A549 (cell line): ENCODE results near the gene ACOX1. TPM values are rescaled to one million over a fixed set of nuclear protein-coding genes. Genes with fewer than 3 reads are reported as not detected.

Source experiments
- ATAC-seq, 2 experiments: fragments of 200-7000 bp in 1 of 2; fragments of >200 bp in 1 of 2; cut with Nextera tagmentation in 1 of 2; cut with Tn5 transposase in 1 of 2; 3 replicates each; pipeline versions ENCODE4 v1.8.0 to v1.9.1; 2018 to 2020; ENCODE audit warnings: mild to moderate bottlenecking in 1 of 2, moderate library complexity in 1 of 2
- CTCF ChIA-PET: fragments of 300-600 bp; sonication (Branson Sonifier 250); formaldehyde crosslinking; extraction: SDS; loops from one replicate; lab custom pipeline; 2021; ENCODE audit warnings: antibody characterized with exemption, inconsistent platforms; lab: Yijun Ruan, JAX
- POLR2A ChIA-PET: fragments of 350-600 bp; formaldehyde crosslinking; extraction: SDS; loops from one replicate; lab custom pipeline; 2021; ENCODE audit warnings: antibody characterized with exemption, inconsistent platforms; lab: Yijun Ruan, JAX
- DNase-seq, 2 experiments: peaks; one replicate each; pipeline versions ENCODE4 v3.0.0 to v3.0.0-alpha.2; 2011 to 2016; ENCODE audit warnings: low read depth in 1 of 2, low spot score in 1 of 2
- FAIRE-seq: peaks from 2 replicates; lab custom pipeline; 2011; peaks lifted over from hg19 to GRCh38; lab: Jason Lieb, UNC
- H3K27ac ChIP-seq, 2 experiments: fragments of >200 bp; sonication (Bioruptor Twin); formaldehyde crosslinking; 3 replicates each; pipeline ENCODE4 v1.5.1; 2016 to 2017
- H3K4me1 ChIP-seq: fragments of >200 bp; sonication (Bioruptor Twin); formaldehyde crosslinking; 3 replicates; pipeline ENCODE4 v1.6.1; 2016
- H3K4me2 ChIP-seq: fragments of >200 bp; sonication (Bioruptor Twin); formaldehyde crosslinking; 3 replicates; pipeline ENCODE4 v1.6.1; 2016
- H3K4me3 ChIP-seq: fragments of >200 bp; sonication (Bioruptor Twin); formaldehyde crosslinking; 3 replicates; pipeline ENCODE4 v1.5.1; 2016
- H3K9me3 ChIP-seq: fragments of >200 bp; sonication (Bioruptor Twin); formaldehyde crosslinking; 3 replicates; pipeline ENCODE4 v1.6.1; 2016
- CBX2 ChIP-seq: fragments of 200-600 bp; sonication (generic); IDR thresholded peaks from 2 replicates; pipeline ENCODE4 v1.6.1; 2016; ENCODE audit warnings: low read depth, mild to moderate bottlenecking, borderline replicate concordance
- CBX8 ChIP-seq: fragments of 200-600 bp; sonication (generic); IDR thresholded peaks from 2 replicates; pipeline ENCODE4 v1.6.1; 2016
- CHD4 ChIP-seq: fragments of 200-600 bp; sonication (generic); IDR thresholded peaks from 2 replicates; pipeline ENCODE4 v1.6.1; 2016; ENCODE audit warnings: antibody characterized with exemption, mild to moderate bottlenecking, borderline replicate concordance
- EP300 ChIP-seq, 2 experiments: fragments of >200 bp; sonication (Bioruptor Twin); formaldehyde crosslinking; IDR thresholded peaks; 2 replicates in 1 of 2; 3 replicates in 1 of 2; pipeline ENCODE4 v1.6.1; 2016 to 2017
- FOSL2 ChIP-seq, 2 experiments: fragments of 450-650 bp in 1 of 2; fragments of >200 bp in 1 of 2; sonication (Bioruptor Twin) in 1 of 2; formaldehyde crosslinking; IDR thresholded peaks; 2 replicates each; pipeline versions ENCODE4 v1.5.0 to v1.6.1; 2016 to 2020; ENCODE audit warnings: mild to moderate bottlenecking in 1 of 2, moderate library complexity in 1 of 2
- FOXS1 ChIP-seq: fragments of 250-450 bp; sonication (Bioruptor Pico); IDR thresholded peaks from 2 replicates; pipeline ENCODE4 v1.5.0; 2020; ENCODE audit warnings: mild to moderate bottlenecking, moderate library complexity
- HDAC2 ChIP-seq: fragments of 200-600 bp; sonication (generic); IDR thresholded peaks from 2 replicates; pipeline ENCODE4 v1.6.1; 2016
- HOXB5 ChIP-seq: fragments of 250-450 bp; sonication (Bioruptor Pico); IDR thresholded peaks from 2 replicates; pipeline ENCODE4 v1.5.0; 2020; ENCODE audit warnings: mild to moderate bottlenecking, moderate library complexity
- JUN ChIP-seq, 2 experiments: fragments of >200 bp; sonication (Bioruptor Twin); formaldehyde crosslinking; IDR thresholded peaks; 2 replicates in 1 of 2; 3 replicates in 1 of 2; pipeline ENCODE4 v1.6.1; 2016 to 2017
- KDM1A ChIP-seq: fragments of 200-600 bp; sonication (generic); IDR thresholded peaks from 2 replicates; pipeline ENCODE4 v1.6.1; 2016; ENCODE audit warnings: low read depth, mild to moderate bottlenecking
- NFE2L2 ChIP-seq: fragments of 150-350 bp; conservative IDR thresholded peaks from 2 replicates; pipeline ENCODE4 v1.6.1; 2014; ENCODE audit warnings: low read length
- PHF8 ChIP-seq: fragments of 200-600 bp; sonication (generic); IDR thresholded peaks from 2 replicates; pipeline ENCODE4 v1.6.1; 2016; ENCODE audit warnings: low read depth, mild to moderate bottlenecking, antibody characterized with exemption, moderate library complexity, borderline replicate concordance
- POLR2AphosphoS2 ChIP-seq: conservative IDR thresholded peaks from 2 replicates; pipeline ENCODE4 v1.6.1; 2012; ENCODE audit warnings: low read length, improper control_type of control experiment, inconsistent platforms
- RFX5 ChIP-seq: fragments of 450-650 bp; IDR thresholded peaks from 2 replicates; pipeline ENCODE4 v1.7.1; 2014; ENCODE audit warnings: antibody characterized with exemption, mild to moderate bottlenecking, moderate library complexity
- TFCP2L1 ChIP-seq: fragments of 250-450 bp; sonication (Bioruptor Pico); IDR thresholded peaks from 2 replicates; pipeline ENCODE4 v1.5.0; 2021; ENCODE audit warnings: mild to moderate bottlenecking
- TP53 ChIP-seq: fragments of 250-450 bp; sonication (Bioruptor Pico); IDR thresholded peaks from 2 replicates; pipeline ENCODE4 v1.5.0; 2021; ENCODE audit warnings: mild to moderate bottlenecking, moderate library complexity
- ZNF302 ChIP-seq: fragments of 250-450 bp; sonication (Bioruptor Pico); IDR thresholded peaks from 2 replicates; pipeline ENCODE4 v1.9.0; 2021; ENCODE audit warnings: inconsistent platforms, mild to moderate bottlenecking, moderate library complexity
- WGBS: methylation state at CpG from one replicate; pipeline ENCODE4 v1.1.6; 2017; ENCODE audit errors: missing lambda C conversion rate; 5-methylcytosine and 5-hydroxymethylcytosine counted together
- polyA plus RNA-seq, 4 experiments: library from polyadenylated mRNA; depleted of rRNA in 3 of 4; stranded (reverse); fragments of >200 nt; fragmentation: RNase III in 1 of 4; extraction: RNeasy Plus Mini Kit Qiagen cat#74134 plus additional on column Dnase treatment in 1 of 4; gene quantifications; 2 replicates in 3 of 4; 3 replicates in 1 of 4; pipeline ENCODE4 v1.2.3, GENCODE V29; 2011 to 2017
- TF ChIP-seq, protein P1 (sequence below): fragments of 450-650 bp; IDR thresholded peaks from 2 replicates; pipeline ENCODE4 v1.6.1; 2014; ENCODE audit warnings: antibody characterized with exemption
- TF ChIP-seq, protein P2 (sequence below): fragments of >200 bp; sonication (Bioruptor Twin); formaldehyde crosslinking; IDR thresholded peaks from 3 replicates; pipeline ENCODE4 v1.6.1; 2016
- TF ChIP-seq, protein P3 (sequence below): fragments of >200 bp; sonication (Bioruptor Twin); formaldehyde crosslinking; IDR thresholded peaks from 3 replicates; pipeline ENCODE4 v1.5.1; 2016
- TF ChIP-seq, protein P4 (sequence below): IDR thresholded peaks from 2 replicates; pipeline ENCODE4 v1.6.1; 2012

ACOX1 gene
- polyA plus RNA-seq, 2 of the 4 experiments (the other 2 are of a cell fraction), result 17.9 to 31.1 TPM

DNA sequence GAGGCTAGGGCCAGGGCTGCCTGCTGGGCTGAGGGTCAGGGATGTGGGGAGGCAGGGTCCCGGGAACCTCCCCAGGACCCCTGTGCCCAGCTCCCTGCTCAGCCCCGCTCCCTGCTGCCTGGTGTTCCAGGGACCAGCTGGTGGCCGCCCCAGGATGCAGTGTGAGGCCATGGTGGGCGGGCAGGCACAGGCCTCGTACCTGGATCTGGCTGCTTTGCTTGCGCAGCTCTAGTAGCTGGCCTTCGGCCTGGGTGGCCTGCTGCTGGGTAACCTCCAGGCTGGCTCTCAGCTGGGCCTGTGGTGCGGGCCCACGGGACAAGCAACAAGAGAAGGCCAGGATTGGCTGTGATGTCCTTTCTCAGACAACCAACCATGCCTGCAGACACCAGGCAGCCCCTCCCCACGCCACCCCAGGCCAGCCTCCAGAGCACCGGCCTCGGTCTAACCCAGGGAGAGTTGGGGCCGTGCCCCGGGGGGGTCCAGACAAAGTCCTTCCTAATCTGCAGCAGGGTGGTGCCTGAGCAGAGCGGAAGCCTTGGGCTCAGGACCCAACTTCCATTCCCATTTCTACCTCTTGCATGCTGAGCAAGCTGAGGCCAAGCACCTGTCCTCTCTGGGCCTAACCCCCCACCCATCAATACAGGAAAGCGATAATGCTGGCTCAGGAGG lies 86.3 kb downstream of the ACOX1 start:
- FAIRE-seq (no peak), DNase-seq (no peak), ATAC-seq (no peak)
- Histone ChIP-seq H3K4me1 (peaks cover 17% of the 10 kb centered on the region), H3K27ac (no peak overlapping the region), H3K4me3 (no peak overlapping the region), H3K4me2 (no peak overlapping the region), H3K9me3 (no peaks in the 10 kb centered on the region)
- TF ChIP-seq FOXS1 (CRISPR knock-in tag) (no peak), CBX2 (no peak), ZNF302 (CRISPR knock-in tag) (no peak), NFE2L2 (no peak), CHD4 (no peak), PHF8 (no peak), JUN (IDR thresholded peaks at IDR 0.05) (no peak), CBX8 (no peak), HOXB5 (CRISPR knock-in tag) (no peak), RFX5 (no peak), KDM1A (no peak), POLR2AphosphoS2 (no peak), FOSL2 (IDR thresholded peaks at IDR 0.05) (no peak), FOSL2 (CRISPR knock-in tag; IDR thresholded peaks at IDR 0.05) (no peak)
- TF ChIP-seq, protein P1, sequence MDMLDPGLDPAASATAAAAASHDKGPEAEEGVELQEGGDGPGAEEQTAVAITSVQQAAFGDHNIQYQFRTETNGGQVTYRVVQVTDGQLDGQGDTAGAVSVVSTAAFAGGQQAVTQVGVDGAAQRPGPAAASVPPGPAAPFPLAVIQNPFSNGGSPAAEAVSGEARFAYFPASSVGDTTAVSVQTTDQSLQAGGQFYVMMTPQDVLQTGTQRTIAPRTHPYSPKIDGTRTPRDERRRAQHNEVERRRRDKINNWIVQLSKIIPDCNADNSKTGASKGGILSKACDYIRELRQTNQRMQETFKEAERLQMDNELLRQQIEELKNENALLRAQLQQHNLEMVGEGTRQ, result no peak
- TF ChIP-seq, protein P2, sequence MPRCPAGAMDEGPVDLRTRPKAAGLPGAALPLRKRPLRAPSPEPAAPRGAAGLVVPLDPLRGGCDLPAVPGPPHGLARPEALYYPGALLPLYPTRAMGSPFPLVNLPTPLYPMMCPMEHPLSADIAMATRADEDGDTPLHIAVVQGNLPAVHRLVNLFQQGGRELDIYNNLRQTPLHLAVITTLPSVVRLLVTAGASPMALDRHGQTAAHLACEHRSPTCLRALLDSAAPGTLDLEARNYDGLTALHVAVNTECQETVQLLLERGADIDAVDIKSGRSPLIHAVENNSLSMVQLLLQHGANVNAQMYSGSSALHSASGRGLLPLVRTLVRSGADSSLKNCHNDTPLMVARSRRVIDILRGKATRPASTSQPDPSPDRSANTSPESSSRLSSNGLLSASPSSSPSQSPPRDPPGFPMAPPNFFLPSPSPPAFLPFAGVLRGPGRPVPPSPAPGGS, result no peak
- TF ChIP-seq, protein P3, sequence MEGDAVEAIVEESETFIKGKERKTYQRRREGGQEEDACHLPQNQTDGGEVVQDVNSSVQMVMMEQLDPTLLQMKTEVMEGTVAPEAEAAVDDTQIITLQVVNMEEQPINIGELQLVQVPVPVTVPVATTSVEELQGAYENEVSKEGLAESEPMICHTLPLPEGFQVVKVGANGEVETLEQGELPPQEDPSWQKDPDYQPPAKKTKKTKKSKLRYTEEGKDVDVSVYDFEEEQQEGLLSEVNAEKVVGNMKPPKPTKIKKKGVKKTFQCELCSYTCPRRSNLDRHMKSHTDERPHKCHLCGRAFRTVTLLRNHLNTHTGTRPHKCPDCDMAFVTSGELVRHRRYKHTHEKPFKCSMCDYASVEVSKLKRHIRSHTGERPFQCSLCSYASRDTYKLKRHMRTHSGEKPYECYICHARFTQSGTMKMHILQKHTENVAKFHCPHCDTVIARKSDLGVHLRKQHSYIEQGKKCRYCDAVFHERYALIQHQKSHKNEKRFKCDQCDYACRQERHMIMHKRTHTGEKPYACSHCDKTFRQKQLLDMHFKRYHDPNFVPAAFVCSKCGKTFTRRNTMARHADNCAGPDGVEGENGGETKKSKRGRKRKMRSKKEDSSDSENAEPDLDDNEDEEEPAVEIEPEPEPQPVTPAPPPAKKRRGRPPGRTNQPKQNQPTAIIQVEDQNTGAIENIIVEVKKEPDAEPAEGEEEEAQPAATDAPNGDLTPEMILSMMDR, result no peak
- TF ChIP-seq, protein P4, sequence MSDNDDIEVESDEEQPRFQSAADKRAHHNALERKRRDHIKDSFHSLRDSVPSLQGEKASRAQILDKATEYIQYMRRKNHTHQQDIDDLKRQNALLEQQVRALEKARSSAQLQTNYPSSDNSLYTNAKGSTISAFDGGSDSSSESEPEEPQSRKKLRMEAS, result no peak
- 85% methylated on average over 13 of the region's 16 CpGs for WGBS
- ChIA-PET CTCF (interaction anchor here (0.6 to 22.8 kb wide), 12 partner anchors 12 to 292 kb away, joined by 3 to 513 read pairs (median 6); partner anchors contain the start of genes GALK1, MRPL38, TRIM47 and WBP2), POLR2A (interaction anchor here (1.1 kb wide), 1 partner anchor 37 kb away, joined by 4 read pairs; the partner anchor contains the start of gene WBP2)

DNA sequence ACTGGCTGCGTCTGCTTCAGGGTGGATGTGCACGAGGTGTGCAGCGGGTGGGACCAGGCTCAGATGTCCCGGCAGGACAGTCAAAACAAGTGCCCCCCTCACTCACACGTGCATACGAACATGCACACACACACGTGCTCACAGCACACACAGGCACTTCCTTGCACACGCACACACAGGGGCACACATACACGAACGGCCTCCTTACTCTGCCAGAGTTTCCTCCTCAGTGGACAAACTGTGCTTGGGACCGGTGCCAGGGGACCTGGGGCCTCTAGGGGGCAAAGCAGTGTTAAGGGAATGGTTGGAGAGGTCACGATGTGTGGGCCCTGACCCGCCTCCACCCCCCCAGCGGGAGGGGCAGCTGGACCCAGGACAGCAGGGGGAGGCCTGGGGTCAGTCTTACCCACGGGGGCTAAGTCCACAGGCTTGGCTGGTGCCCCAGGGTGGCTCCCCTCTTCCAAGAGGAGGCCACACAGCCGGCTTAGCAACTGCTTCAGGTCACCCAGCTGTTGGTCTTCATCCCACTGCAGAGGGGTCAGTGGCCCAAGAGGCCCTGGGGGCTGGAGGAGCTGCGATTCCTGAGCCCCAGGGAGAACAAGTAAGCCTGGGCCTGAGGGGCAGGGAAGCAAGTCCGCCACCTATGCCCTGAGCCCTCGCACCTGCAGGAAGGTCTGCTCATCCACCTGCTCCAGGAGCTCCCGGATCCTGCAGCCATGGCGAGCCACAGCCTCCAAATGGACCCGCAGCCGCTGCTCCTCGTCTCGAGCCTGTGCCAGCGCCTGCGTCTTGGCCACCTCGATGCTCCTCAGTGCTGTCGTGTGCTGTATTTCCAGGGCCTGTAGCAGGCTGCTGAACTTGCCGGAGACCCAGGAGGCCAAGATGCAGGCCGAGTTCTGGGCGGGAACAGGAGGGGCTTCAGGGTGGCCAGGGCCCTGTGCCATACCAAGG lies 87.1 kb downstream of the ACOX1 start:
- POLR2A ChIA-PET, result no interaction called here
- H3K4me3 ChIP-seq, result no peak overlapping the region
- no peak for FAIRE-seq
- no peak overlapping the region for H3K27ac ChIP-seq
- 89% methylated on average over 30 of the region's 32 CpGs for WGBS
- TF ChIP-seq JUN (IDR thresholded peaks at IDR 0.05), result no peak
- no peak for TF ChIP-seq PHF8
- no peak for TF ChIP-seq HDAC2
- no peak for TF ChIP-seq TFCP2L1 (CRISPR knock-in tag)
- TF ChIP-seq EP300 (IDR thresholded peaks at IDR 0.05), result no peak
- TF ChIP-seq TP53 (CRISPR knock-in tag), result no peak
- DNase-seq, result no peak
- no peaks in the 10 kb centered on the region for H3K9me3 ChIP-seq
- CTCF ChIA-PET, result interaction anchor here (0.6 to 22.8 kb wide), 9 partner anchors 12 to 291 kb away, joined by 3 to 513 read pairs (median 7); partner anchors contain the start of genes GALK1, MRPL38, TRIM47 and WBP2
- H3K4me2 ChIP-seq, result no peak overlapping the region
- ATAC-seq, result no peak
- peaks cover 13% of the 10 kb centered on the region for H3K4me1 ChIP-seq

Other genes with a start within 250 kb of the ACOX1 start
- gene GALK1, start 214.0 kb downstream of the ACOX1 start, polyA plus RNA-seq (2011; rRNA removed), result 20.7 and 21.3 TPM in 2 replicates
- gene GALK1, start 214.0 kb downstream of the ACOX1 start, polyA plus RNA-seq (2017; fragmentation: RNase III; extraction: RNeasy Plus Mini Kit Qiagen cat#74134 plus additional on column Dnase treatment), result 50.9 to 55.6 TPM (median 54.3 TPM) in 3 replicates
- 34.5 and 40.0 TPM in 2 replicates for gene UNK, start 194.4 kb downstream of the ACOX1 start, polyA plus RNA-seq (2011; rRNA removed)
- gene UNK, start 194.4 kb downstream of the ACOX1 start, polyA plus RNA-seq (2017; fragmentation: RNase III; extraction: RNeasy Plus Mini Kit Qiagen cat#74134 plus additional on column Dnase treatment), result 27.0 to 31.5 TPM (median 29.1 TPM) in 3 replicates
- 0.97 and 1.6 TPM in 2 replicates for gene UNC13D, start 134.8 kb downstream of the ACOX1 start, polyA plus RNA-seq (2011; rRNA removed)
- gene UNC13D, start 134.8 kb downstream of the ACOX1 start, polyA plus RNA-seq (2017; fragmentation: RNase III; extraction: RNeasy Plus Mini Kit Qiagen cat#74134 plus additional on column Dnase treatment), result 3.5 to 4.5 TPM (median 4.3 TPM) in 3 replicates
- gene WBP2, start 123.8 kb downstream of the ACOX1 start, polyA plus RNA-seq (2011; rRNA removed), result 35.6 and 39.7 TPM in 2 replicates
- gene WBP2, start 123.8 kb downstream of the ACOX1 start, polyA plus RNA-seq (2017; fragmentation: RNase III; extraction: RNeasy Plus Mini Kit Qiagen cat#74134 plus additional on column Dnase treatment), result 111 to 131 TPM (median 116 TPM) in 3 replicates
- 19.6 and 26.7 TPM in 2 replicates for gene TRIM47, start 100.6 kb downstream of the ACOX1 start, polyA plus RNA-seq (2011; rRNA removed)
- 45.3 to 54.7 TPM (median 46.6 TPM) in 3 replicates for gene TRIM47, start 100.6 kb downstream of the ACOX1 start, polyA plus RNA-seq (2017; fragmentation: RNase III; extraction: RNeasy Plus Mini Kit Qiagen cat#74134 plus additional on column Dnase treatment)
- gene TRIM65, start 82.2 kb downstream of the ACOX1 start, polyA plus RNA-seq (2011; rRNA removed), result 13.5 and 17.4 TPM in 2 replicates
- gene TRIM65, start 82.2 kb downstream of the ACOX1 start, polyA plus RNA-seq (2017; fragmentation: RNase III; extraction: RNeasy Plus Mini Kit Qiagen cat#74134 plus additional on column Dnase treatment), result 26.2 to 30.2 TPM (median 30.1 TPM) in 3 replicates
- gene MRPL38, start 74.3 kb downstream of the ACOX1 start, polyA plus RNA-seq (2011; rRNA removed), result 43.4 and 53.5 TPM in 2 replicates
- gene MRPL38, start 74.3 kb downstream of the ACOX1 start, polyA plus RNA-seq (2017; fragmentation: RNase III; extraction: RNeasy Plus Mini Kit Qiagen cat#74134 plus additional on column Dnase treatment), result 102 to 105 TPM (median 104 TPM) in 3 replicates
- 7.9 and 8.5 TPM in 2 replicates for gene FBF1, start 38.1 kb downstream of the ACOX1 start, polyA plus RNA-seq (2011; rRNA removed)
- 14.6 to 17.8 TPM (median 17.3 TPM) in 3 replicates for gene FBF1, start 38.1 kb downstream of the ACOX1 start, polyA plus RNA-seq (2017; fragmentation: RNase III; extraction: RNeasy Plus Mini Kit Qiagen cat#74134 plus additional on column Dnase treatment)
- 11.8 TPM in 2 replicates for gene TEN1, start 74 bp upstream of the ACOX1 start, polyA plus RNA-seq (2011; rRNA removed)
- gene TEN1, start 74 bp upstream of the ACOX1 start, polyA plus RNA-seq (2017; fragmentation: RNase III; extraction: RNeasy Plus Mini Kit Qiagen cat#74134 plus additional on column Dnase treatment), result 15.7 to 16.7 TPM (median 15.9 TPM) in 3 replicates
- gene CDK3, start 21.7 kb upstream of the ACOX1 start, polyA plus RNA-seq (2011; rRNA removed), result 5.5 and 8.6 TPM in 2 replicates
- 4.7 to 5.2 TPM (median 5.1 TPM) in 3 replicates for gene CDK3, start 21.7 kb upstream of the ACOX1 start, polyA plus RNA-seq (2017; fragmentation: RNase III; extraction: RNeasy Plus Mini Kit Qiagen cat#74134 plus additional on column Dnase treatment)
- gene EVPL, start 48.1 kb upstream of the ACOX1 start, polyA plus RNA-seq (2011; rRNA removed), result 4.0 and 4.1 TPM in 2 replicates
- 11.2 to 14.6 TPM (median 13.9 TPM) in 3 replicates for gene EVPL, start 48.1 kb upstream of the ACOX1 start, polyA plus RNA-seq (2017; fragmentation: RNase III; extraction: RNeasy Plus Mini Kit Qiagen cat#74134 plus additional on column Dnase treatment)
- 123 and 139 TPM in 2 replicates for gene SRP68, start 93.4 kb upstream of the ACOX1 start, polyA plus RNA-seq (2011; rRNA removed)
- 113 to 123 TPM (median 121 TPM) in 3 replicates for gene SRP68, start 93.4 kb upstream of the ACOX1 start, polyA plus RNA-seq (2017; fragmentation: RNase III; extraction: RNeasy Plus Mini Kit Qiagen cat#74134 plus additional on column Dnase treatment)
- 0.32 and 0.38 TPM in 2 replicates for gene GALR2, start 95.6 kb upstream of the ACOX1 start, polyA plus RNA-seq (2011; rRNA removed)
- gene GALR2, start 95.6 kb upstream of the ACOX1 start, polyA plus RNA-seq (2017; fragmentation: RNase III; extraction: RNeasy Plus Mini Kit Qiagen cat#74134 plus additional on column Dnase treatment), result 0.44 to 0.60 TPM (median 0.59 TPM) in 3 replicates
- 0.12 TPM in 1 of 2 replicates, not detected in the other for gene ZACN, start 100.0 kb upstream of the ACOX1 start, polyA plus RNA-seq (2011; rRNA removed)
- 0.20 to 0.30 TPM (median 0.21 TPM) in 3 replicates for gene ZACN, start 100.0 kb upstream of the ACOX1 start, polyA plus RNA-seq (2017; fragmentation: RNase III; extraction: RNeasy Plus Mini Kit Qiagen cat#74134 plus additional on column Dnase treatment)
- 64.5 and 76.4 TPM in 2 replicates for gene EXOC7, start 124.6 kb upstream of the ACOX1 start, polyA plus RNA-seq (2011; rRNA removed)
- gene EXOC7, start 124.6 kb upstream of the ACOX1 start, polyA plus RNA-seq (2017; fragmentation: RNase III; extraction: RNeasy Plus Mini Kit Qiagen cat#74134 plus additional on column Dnase treatment), result 63.0 to 72.3 TPM (median 71.0 TPM) in 3 replicates
- 0.09 TPM in 2 replicates for gene FOXJ1, start 162.1 kb upstream of the ACOX1 start, polyA plus RNA-seq (2011; rRNA removed)
- gene FOXJ1, start 162.1 kb upstream of the ACOX1 start, polyA plus RNA-seq (2017; fragmentation: RNase III; extraction: RNeasy Plus Mini Kit Qiagen cat#74134 plus additional on column Dnase treatment), result 0.21 to 0.50 TPM (median 0.40 TPM) in 3 replicates